Stimulated activated CD4-positive, alpha-beta T cell treated with anti-CD3 and anti-CD28 coated beads, Interleukin-1b, Interleukin-23, amount 100 ng/mL, for 48 hours (primary cell): ENCODE data around the gene PARP6.
A peak's percentile ranks its signal among the peaks of the same experiment; 100 is the strongest.

ENCODE experiments used
- DNase-seq: peaks from one replicate; pipeline ENCODE4 v3.0.0-alpha.2; 2020

Gene PARP6, protein sequence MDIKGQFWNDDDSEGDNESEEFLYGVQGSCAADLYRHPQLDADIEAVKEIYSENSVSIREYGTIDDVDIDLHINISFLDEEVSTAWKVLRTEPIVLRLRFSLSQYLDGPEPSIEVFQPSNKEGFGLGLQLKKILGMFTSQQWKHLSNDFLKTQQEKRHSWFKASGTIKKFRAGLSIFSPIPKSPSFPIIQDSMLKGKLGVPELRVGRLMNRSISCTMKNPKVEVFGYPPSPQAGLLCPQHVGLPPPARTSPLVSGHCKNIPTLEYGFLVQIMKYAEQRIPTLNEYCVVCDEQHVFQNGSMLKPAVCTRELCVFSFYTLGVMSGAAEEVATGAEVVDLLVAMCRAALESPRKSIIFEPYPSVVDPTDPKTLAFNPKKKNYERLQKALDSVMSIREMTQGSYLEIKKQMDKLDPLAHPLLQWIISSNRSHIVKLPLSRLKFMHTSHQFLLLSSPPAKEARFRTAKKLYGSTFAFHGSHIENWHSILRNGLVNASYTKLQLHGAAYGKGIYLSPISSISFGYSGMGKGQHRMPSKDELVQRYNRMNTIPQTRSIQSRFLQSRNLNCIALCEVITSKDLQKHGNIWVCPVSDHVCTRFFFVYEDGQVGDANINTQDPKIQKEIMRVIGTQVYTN

DNA sequence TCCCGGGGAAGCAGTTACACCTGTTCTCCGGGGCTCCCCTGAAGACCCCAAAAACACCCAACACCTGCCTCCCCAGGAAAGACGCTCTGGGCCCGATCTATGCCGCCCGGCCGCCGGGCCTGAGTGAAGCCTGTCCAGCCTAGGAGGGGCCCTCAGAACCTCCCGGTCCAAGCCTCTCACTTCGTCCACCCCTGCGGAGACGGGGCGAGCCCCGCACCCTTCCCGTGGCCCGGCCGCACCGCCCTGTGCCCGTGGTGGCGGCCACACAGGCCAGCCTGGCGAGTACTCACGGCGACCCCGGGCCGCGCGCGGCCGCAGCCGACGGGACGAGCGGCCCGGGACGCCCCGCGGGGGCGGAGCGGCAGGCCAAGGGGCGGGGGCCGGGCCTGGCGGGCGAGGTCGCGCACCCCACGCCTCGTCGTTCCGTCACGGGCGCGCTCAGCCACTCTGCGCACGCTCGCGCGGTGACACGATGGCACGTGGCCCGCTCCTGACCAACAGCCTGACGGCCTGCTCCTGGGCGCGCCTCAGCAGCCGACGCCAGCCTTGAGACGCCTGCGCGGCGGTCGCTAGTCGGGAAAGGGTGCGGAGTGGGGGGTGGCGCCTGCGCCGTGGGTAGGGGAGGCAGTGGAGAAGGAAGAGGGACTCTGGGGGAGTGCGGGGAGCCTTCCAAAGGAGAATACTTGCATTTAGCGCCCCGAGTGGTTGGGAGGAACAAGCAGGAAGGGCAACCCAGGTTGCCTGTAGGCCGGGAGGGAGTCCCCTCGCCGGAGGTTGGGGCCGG, at the start of gene PARP6:
PARP6 (minus strand) TSS at position 342 of the 784 bp plus-strand sequence. CDS start 5,077 bp downstream, outside the sequence.
- peak; percentile 99 for DNase-seq

DNA sequence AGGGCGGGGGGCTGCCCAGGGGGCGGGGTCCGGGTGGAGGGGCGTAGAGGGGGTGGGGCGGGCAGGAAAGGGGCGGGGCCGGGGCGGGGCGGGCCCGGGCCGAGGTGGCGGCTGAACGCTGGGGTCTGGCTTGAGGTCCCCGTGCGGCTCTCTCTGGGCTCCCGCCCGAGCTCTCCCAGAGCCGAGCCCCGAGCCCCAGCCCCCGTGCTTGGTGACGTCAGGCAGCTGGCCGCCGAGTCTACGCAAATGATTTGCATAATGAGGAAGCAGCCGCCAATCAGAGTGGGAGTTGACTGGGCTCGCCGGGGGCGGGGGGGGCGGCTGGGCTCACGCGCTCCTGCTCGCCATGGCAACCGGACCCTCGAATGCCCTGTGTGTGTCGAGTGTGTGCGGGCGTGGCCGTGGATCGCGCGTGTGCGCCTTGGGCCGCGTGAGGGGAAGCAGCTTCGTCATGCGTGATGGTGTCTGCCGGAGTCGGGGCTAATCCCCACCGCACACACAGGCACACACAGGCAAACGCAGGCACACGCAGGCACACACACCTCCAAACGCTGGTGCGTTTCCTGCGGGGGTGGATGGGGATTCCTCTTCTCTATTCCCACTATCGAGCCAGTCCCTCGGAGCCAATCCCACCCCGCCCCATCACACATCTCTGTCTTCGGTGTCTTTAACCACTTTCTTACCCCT, 47.8 kb upstream of the PARP6 start, which contains the start of gene CELF6:
CELF6 (minus strand) TSS at position 173 of the 687 bp plus-strand sequence. CDS start 283 bp downstream, outside the sequence.
- DNase-seq = peak; percentile 74

DNA sequence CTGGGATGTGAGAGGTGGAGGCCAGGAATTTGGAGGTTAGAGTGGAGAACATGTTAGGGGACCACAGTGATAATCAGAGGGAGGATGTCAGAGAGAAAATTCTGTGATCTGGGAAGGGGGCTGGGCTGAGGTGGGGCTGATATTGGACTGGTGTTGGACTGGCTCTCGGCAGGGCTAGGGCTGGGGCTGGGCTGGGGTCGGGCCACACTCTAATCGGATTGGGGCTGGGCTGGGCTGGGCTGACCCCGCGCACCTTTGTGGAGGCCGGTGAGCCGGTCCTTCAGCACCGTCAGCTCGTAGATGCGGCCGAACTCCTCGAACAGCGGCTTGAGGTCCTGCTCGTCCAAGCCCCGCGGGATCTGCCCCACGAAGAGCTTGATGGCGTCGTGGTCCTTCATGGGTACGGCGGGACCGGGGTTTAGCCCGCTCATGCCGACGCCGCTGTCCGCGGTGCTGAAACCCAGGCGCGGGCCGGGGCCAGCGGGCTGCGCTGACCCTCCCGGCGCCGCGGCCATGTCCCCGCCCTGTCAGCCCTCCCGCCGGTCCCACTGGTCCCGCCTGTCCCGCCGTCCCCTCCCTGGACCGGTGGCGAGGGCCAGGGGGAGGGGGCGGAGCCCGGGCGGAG, 47.1 kb upstream of the PARP6 start:
- DNase-seq = peak; percentile 34

DNA sequence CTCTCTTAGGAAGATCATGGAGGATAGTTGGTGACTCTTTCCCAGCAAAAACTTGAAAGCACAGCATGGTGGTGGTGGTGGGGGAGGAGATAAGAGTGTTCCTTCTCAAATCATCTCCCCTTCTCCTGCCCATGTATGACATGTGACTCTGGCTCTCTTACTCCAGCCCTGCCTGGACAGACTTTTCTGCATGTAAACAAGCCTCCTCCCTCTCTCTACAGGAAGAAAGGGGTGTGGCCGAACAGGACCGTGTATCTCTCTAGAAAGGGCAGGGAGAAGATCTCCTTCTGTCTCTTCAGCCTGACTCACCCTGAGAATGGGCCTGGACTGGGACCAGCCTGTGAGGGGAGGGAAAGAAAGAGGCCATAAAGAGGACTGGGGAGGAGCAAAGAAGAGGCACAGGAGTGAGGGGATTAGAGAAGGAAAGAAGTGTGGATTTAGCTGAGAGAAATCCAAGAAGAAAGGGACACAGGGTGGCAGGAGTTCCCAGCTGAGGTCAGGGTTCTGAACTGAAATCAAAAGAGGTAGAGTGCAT, 46.1 kb upstream of the PARP6 start:
- DNase-seq = no peak

DNA sequence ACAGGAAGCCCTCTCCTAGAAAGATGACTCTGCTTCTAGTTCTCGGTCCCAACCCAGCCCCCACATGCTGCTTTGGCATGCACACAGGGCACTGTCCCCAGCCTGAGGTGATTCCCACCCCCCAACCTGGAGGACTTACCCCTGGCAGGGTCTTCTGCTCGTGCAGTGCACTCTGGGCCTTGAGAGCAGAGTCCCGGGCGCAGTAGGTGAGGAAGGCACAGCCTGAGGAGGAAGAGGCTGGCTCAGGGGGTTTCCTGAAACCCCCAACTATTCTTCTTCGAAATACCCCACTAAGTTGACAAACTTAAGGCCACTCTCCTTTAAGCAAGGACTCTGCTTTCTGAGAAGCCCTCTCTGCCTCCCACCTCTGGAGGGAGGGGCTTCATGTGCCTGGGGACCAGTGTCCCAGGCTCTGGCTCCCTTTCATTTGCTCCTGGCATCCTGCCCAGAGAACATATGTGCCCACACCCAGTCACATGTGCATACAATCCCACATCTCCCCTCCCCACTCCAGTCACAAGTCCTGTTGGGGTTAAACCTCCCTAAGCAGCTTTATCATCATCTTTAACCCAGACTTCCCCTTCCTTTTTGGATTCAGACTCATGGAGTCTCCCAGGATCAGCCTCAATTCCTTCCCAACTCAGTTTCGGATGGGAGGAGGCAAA, 43.5 kb upstream of the PARP6 start:
- DNase-seq = no peak

DNA sequence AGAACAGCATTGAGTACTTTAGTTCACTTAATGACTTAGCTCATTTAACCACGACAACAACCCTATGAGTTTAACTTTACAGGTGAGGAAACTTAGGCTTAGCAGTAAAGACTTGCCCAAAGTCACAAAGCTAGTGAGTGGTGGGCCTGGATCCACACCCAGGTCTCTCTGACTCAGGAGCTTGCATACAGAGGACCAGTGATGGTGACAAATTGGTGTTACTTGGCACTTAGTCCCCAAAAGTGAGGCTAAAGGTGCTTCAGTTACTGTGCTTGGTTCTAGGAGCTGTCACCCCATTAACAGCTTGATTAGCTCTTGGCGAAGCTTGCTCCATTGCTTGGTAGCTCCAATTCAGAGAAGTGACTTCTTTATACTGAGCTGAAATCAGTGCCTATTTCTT, 41.5 kb upstream of the PARP6 start:
- no peak for DNase-seq

DNA sequence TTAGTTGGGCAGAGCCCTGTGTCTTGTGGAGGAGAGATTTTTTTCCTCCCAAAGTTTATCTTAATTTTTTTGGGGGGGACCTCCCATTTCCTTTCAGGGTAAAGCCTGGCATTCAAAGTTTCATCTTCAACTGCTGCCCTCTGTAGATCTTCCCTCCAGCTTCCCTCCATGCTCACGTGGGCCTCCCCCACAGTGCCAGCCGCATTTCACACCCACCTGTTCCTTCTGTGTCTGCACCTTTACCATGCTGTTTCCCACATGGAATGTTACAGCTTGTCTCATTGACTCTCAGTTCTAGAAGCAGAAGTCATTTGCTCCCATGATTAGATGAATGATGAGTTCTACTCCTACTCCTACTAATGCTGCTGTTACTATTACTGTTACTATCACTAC, 41.1 kb upstream of the PARP6 start:
- no peak for DNase-seq

DNA sequence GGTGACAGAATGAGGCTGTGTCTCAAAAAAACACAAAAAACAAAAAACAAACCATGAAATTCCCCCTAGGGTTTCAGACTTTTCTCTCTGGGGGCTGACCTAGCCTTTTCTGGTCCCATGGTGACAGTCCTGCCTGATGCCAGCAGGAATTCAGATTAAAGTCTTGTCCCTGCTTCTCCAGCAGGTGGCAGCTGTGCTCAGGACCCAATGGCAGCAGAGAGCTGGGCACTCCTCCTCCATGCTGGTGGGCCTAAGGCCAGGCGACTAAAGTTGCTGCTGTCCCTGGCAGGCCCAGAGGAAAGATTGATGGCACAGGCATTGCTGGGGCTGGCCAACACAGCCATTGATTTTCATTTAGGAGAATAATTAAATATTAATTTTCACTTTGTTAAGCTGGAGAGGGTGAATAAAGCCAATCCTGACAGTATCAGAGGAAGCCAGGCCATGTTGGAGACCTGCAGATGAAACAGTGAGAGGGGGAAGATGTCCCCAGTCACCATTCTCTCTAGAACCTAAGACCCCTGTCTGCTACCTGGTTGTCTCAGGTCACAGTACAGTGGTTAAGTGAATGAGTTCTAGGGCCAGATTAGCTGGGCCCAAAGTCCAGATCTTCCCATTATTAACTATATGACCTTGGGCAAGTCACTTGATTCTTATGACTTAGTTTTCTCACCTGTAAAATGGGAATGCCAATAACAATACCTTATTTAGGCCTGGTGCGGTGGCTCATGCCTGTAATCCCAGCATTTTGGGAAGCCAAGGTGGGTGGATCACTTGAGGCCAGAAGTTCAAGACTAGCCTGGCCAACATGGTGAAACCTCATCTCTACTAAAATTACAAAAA, 40.5 kb upstream of the PARP6 start:
- peak; percentile 61 for DNase-seq

DNA sequence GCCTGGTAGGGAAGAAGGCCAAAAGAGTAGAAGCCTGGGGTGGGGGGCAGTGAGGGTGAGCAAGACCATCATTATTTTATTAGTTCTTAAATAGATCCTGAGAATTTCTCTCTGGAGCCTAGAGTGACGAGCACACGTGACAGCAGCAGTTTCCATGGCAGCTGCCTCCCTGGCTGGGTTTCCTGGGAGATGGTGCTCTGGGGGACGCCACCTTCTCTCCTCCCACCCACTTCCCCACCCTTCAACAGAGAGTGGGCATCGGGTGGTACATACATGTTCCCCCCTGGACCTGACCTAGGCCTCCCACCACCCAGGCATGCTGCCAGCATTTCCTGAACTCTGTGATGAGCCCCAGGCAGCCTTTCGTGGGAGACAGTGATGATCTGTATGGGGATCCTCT, 34.7 kb upstream of the PARP6 start:
- DNase-seq = no peak

DNA sequence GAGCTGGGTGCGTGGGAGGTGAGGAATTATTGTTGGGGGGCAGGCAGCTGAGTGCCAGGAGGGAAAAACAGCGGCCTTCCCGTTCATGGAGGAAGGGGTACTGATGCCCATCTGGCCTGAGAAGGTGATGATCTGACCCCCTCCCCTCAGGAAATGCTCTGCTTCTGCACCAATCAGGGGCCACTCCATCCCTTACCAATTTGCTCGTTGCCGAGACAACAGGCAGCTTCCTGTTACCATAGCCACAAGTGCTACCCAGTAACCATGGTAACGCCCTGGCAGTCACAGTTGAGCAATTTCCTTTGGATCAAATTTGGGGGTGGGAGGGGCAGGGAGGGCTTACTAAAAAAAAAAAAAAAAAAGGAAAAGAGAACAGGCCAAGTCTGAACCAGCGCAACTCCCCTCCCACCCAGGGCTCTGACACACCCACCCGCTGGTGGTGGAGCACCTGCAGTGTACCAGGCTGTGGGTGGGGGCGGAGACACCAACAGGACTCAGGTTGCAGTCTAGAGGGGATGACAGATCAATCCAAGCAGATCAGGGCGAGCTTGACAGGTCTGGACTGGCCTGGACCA, 33.9 kb upstream of the PARP6 start:
- peak; percentile 34 for DNase-seq

DNA sequence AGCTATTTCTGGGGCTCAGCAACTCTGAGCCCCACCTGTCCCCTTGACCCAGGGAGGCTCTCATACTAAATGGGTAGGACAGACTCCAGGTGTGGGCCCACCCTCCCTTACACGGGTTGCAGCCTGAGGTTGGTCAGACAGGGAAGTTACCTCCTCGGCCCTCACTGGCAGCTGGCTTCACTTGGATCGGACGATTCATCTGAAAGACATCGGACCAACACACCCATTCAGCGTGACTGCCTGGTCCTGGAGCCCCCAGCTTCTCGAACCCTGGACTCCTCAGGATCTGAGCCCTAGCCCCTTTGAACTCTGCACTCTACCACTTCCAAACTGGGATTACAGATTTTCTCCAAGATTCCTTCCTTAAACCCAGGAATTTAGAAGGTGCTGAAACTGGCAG, 32.2 kb upstream of the PARP6 start:
- no peak for DNase-seq

DNA sequence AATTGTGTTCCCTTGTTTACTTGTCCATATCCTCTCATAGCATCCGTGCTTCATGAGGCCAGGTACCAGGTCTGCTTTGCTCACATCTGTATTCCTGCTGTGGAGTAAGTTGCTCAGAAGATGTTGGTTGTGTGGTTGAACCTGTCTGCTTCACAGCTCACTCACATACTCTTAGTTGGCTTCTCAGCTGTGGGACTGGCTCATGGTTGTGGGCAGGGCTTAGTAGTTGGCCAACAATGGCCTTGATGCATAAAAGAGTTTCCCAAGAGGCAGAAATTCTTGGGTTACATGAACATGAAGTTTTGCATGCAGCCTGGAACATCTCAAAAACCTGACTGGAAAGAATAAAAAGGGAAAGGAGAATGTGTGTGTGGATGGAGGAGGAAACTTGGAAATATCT, 30.6 kb upstream of the PARP6 start:
- no peak for DNase-seq

DNA sequence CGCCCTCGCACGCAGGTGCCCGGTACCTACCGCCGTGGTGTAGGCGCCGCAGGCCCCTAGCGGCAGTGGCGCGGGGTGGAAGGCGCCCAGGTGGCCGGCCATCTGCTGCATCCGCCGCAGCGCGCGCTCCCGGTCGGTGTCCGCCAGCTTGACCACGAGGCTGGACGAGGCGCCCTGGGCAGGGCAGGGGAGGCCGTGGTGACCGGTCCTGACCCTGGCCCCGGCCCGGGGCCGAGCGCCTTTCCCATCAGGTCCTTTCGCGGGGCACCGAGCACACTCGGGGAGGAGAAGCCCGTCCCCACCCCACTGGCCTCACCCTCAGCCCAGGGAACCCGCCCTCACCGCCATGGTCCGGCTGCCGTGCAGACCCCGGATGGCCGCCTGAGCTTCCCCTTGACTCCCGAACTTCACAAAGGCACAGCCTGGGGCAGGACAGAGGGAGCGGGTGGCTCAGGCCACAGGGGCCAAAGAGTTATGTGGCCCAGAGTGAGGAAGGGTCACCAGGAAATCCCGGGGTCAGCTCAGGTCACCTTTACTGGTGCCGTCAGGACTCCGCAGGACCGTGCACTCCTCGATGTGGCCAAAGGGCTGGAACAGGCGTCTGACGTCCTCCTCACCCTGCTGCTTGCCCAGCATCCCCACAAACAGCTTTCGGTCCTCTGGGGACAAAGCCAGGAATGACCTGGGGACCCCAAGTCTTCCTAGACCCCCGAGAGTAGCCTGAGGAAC, 17.4 kb upstream of the PARP6 start:
- no peak for DNase-seq

DNA sequence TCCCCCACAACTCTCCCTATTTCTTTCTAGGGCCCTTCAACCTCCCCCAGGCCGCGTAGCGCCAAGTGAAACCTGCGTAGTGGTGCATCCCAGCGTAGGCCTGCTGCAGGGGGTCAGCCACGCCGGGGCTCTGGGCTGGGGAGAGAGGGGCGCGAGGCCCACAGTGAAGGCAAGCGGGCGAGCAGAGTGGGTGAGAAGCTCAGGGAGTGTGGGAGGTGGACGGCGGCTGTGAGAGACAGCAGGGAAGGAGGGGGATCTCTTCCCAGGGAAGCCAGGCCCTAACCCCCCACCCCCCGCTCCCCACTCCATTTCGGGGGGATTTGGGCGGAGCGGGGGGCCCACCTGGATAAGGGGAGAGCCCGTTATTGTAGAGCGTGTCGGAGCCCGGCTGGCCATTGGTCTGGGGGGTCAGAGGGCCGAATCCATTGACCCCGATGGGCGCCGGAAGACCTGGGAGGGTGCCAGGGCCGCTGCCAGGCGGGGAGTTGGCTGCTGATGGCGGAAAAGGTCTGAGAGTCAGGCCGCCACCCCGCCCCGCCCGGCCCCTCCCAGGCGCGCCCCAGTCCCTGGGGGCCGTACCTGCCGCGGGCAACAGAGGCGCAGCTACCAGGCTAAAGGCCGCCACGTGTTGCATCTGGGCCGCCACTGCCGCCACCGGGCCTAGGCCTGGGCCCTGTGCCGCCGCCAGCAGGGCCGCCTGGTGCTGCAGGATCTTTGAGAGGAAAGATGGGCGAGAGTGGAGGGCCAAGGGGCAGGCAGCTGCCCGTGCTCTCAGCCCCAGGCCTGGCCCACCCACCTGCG, 16.6 kb upstream of the PARP6 start:
- DNase-seq = no peak

DNA sequence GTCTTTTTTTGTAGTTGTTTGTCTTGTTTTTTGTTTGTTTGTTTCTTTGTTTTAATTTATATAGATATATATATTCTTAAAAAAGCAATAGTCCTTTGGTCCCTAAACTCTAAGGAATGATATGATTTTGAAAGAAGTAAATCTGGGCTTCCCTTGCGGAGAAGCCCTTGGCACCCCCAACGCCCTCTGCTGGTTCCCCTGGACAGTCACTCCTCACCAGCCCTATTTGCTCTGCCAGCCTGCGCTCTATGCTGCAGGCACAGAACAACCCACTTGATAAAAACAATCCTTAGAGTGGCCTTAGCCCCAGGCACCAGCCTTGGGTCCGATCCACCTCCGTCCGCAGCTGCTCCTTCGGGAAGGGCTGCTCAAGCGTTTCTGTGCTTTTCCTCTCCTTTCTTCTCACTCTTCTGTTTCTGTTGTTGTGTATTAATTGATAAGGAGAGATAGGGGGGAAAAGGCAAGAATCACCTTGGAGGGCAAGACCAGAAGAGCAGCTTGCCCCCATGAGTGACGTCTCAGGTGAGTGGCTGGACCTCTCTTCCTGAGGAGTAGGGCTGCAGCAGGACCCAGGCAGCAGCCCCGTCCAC, 13.7 kb upstream of the PARP6 start:
- peak; percentile 33 for DNase-seq

DNA sequence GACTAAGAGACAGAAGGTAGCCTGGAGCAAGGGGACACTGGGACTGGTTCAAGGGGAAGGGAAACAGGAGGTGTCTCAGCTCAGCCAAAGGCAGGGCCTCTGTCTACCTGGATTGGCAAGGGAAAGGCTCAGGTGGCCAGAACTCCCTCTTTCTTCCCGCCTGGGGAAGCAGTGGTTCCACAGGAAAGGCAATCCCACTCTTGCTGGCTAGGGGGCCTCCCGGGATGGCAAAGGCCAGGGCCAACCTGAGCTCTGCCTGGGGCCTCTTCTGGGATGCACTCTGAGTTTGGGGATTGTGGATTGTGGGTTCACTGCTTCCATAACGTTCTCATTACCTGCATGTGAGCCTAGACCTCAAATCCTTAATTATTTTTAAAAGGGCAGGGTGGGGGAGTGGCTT, 13.0 kb upstream of the PARP6 start:
- DNase-seq = no peak

DNA sequence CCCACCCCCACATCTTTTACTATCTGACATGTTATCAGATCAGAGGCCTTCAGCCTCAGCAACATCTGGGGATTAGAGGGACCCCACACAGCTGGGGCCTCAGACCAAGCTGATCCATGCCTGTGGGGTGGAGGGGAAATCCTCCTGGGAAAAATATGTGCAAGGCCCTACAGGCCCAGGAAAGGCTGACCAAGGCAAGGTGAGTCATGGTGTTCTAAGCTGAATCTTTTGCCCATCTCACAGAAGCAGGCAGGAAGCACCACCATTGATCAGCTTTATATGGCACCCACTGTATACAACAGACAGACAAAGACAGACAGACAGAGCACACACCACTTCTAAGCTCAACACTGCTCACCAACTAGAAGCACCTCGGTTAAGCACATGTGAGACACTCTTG, 12.4 kb upstream of the PARP6 start:
- DNase-seq = no peak

DNA sequence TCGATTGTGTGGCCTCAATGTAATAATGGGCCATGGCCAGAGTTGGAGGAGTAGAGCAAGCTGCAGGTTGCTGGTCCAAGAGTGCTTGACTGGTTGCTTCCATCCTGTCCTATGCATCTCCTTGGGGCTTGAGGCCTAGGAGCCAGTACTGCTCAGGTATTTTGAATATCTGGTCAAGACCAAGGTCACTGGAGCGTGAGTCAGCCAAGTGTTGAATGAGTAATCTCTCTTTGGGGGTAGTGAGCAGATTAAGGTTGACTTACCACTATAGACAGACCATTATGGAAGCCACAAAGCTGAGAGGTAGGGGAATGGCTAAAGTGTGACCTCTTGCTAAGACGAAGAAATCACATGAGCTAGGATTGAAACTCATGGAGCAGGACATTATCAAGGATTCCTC, 9.4 kb upstream of the PARP6 start:
- DNase-seq = no peak
